ENCODE data around the gene LAMA1. TPM values are rescaled to one million over a fixed set of nuclear protein-coding genes. Genes with fewer than 3 reads are reported as not detected.

Gene LAMA1
- total and polyA plus RNA-seq, 10 donors = 0.20 to 2.3 (median 0.63) TPM

DNA sequence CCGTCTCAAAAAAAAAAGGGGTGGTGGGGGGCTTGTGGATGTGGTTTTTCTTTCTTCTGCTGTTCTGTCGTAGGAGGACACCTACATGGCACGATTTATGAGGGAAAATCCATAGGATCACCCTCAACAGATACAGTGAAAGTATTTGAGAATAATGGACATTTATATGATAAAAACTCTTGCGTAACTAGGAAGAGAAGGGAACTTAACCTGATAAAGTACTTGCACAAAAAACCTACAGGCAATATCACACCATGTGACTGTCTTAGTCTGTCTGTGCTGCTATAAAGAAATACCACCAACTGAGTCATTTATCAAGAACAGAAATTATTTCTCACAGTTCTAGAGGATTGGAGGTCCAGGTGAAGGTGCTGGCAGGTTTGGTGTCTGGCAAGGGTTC, 21.8 kb upstream of the LAMA1 start:
- intact Hi-C loops (cut with DNase I; ENCODE audit: low total_unique reads) = no loop called here
- 81 to 90% (median 87%) methylated on average over 4 of the region's 4 CpGs for WGBS, 5 donors
- H3K4me1 ChIP-seq = no peaks in the 10 kb centered on the region

DNA sequence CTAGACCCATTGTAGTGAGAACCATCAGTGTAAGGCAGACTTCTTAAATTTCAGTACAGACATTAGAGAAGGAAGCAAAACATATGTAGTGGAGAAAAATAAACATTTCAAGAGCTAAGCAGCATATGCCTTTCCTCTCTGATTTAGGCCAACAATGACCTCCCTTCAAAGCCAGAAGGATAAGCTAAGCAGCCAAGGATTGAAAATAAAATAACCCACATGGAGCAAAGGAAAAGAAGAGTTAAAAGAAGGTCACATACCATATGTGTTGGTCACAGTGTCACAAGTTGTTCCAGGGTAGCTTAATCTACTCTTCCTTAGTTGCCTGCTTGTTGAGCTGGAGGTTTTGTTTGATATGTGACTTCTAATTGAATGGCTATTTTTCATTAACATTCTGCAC, 15.6 kb upstream of the LAMA1 start:
- no peaks in the 10 kb centered on the region for H3K4me1 ChIP-seq
- TF ChIP-seq POLR2AphosphoS5 (IDR thresholded peaks at IDR 0.05) = no peak
- TF ChIP-seq, protein P1, sequence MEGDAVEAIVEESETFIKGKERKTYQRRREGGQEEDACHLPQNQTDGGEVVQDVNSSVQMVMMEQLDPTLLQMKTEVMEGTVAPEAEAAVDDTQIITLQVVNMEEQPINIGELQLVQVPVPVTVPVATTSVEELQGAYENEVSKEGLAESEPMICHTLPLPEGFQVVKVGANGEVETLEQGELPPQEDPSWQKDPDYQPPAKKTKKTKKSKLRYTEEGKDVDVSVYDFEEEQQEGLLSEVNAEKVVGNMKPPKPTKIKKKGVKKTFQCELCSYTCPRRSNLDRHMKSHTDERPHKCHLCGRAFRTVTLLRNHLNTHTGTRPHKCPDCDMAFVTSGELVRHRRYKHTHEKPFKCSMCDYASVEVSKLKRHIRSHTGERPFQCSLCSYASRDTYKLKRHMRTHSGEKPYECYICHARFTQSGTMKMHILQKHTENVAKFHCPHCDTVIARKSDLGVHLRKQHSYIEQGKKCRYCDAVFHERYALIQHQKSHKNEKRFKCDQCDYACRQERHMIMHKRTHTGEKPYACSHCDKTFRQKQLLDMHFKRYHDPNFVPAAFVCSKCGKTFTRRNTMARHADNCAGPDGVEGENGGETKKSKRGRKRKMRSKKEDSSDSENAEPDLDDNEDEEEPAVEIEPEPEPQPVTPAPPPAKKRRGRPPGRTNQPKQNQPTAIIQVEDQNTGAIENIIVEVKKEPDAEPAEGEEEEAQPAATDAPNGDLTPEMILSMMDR (IDR thresholded peaks at IDR 0.05 in 8 of 11, conservative IDR thresholded peaks at IDR 0.05 in 3 of 11) = no peak
- TF ChIP-seq POLR2A (IDR thresholded peaks at IDR 0.05) = no peak
- H3K36me3 ChIP-seq = no peaks in the 10 kb centered on the region
- no peak overlapping the region for H3K4me3 ChIP-seq
- H3K27me3 ChIP-seq (replicated peaks in 1 of 7) = no peaks in the 10 kb centered on the region
- no peak for DNase-seq
- no peaks in the 10 kb centered on the region for H3K9me3 ChIP-seq
- H3K27ac ChIP-seq = no peak overlapping the region
- intact Hi-C loops (cut with DNase I; ENCODE audit: low total_unique reads) = no loop called here

More for the DNA sequence above, 21.8 kb upstream of the LAMA1 start:
- no peak overlapping the region for H3K4me3 ChIP-seq
- no peak for DNase-seq
- no peaks in the 10 kb centered on the region for H3K36me3 ChIP-seq
- TF ChIP-seq POLR2A (IDR thresholded peaks at IDR 0.05) (no peak), POLR2AphosphoS5 (IDR thresholded peaks at IDR 0.05) (no peak)
- TF ChIP-seq, protein P1 (IDR thresholded peaks at IDR 0.05 in 8 of 11, conservative IDR thresholded peaks at IDR 0.05 in 3 of 11) = no peak
- H3K9me3 ChIP-seq = no peaks in the 10 kb centered on the region
- H3K27me3 ChIP-seq (replicated peaks in 1 of 7) = no peaks in the 10 kb centered on the region
- H3K27ac ChIP-seq = no peak overlapping the region

DNA sequence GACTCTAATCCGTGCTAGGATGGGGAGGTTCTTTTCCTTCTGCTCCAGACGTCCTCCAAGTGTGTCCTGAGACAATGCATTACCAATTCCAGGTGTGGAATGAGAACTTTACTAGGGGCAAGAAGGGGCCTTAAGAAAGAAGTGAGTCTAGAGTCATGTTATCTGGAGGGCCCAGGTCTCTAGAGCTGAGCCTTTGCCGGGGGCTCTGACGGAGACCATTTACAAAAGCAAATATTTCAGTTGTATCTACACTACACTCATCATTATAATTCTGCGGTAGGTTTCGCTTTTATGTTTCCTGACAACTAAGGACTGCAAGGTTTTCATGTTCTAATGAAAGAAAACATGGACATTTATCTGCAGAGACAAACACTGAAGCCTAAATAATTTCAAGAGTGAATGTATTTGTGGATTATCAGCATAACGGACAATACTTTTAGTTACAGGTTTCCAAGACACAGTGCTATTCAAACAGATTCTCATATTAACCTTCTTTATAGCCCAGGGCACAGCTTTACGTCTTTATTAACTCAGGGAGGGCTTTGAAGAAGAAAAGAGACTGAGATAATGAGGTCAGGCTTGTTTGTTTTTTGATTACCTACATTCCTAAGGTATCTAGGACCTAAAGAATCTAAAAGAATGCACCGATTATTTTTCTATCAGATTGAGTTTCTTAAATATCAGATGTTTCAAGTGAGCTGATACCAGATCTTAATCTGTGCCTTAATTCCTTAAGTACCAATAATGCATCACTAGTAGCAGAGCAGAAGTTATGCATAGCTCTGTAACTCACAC, 15.0 kb upstream of the LAMA1 start:
- no peaks in the 10 kb centered on the region for H3K36me3 ChIP-seq
- intact Hi-C loops (cut with DNase I; ENCODE audit: low total_unique reads) = no loop called here
- no peaks in the 10 kb centered on the region for H3K9me3 ChIP-seq
- H3K27me3 ChIP-seq (replicated peaks in 1 of 7) = no peaks in the 10 kb centered on the region
- TF ChIP-seq POLR2A (IDR thresholded peaks at IDR 0.05) (no peak), POLR2AphosphoS5 (IDR thresholded peaks at IDR 0.05) (no peak)
- TF ChIP-seq, protein P1 (IDR thresholded peaks at IDR 0.05 in 8 of 11, conservative IDR thresholded peaks at IDR 0.05 in 3 of 11) = no peak
- no peak for DNase-seq
- H3K27ac ChIP-seq = no peak overlapping the region
- H3K4me1 ChIP-seq = no peaks in the 10 kb centered on the region
- WGBS, 5 donors = 75 to 88% (median 79%) methylated on average over 9 of the region's 9 CpGs
- H3K4me3 ChIP-seq = no peak overlapping the region

DNA sequence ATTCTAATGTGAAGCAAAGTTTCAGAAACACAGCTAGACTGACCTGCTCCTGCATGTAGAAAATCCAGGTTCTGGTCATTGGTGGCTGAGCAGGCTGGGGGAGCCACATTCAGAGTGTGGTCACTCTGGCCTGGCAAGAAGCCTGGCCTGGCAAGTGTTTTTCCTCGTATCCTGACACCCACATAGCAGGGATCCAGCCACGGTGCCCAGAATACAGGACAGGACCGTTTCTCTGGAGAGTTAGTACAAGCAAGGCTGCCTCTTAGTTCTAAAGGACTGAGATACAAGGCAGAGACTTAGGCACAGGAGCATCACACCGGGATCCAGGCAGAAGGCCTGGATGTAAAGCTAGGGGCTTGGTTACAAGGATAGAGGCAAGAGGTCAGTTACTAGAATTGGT, 4.8 kb upstream of the LAMA1 start:
- TF ChIP-seq, protein P1 (IDR thresholded peaks at IDR 0.05 in 8 of 11, conservative IDR thresholded peaks at IDR 0.05 in 3 of 11) = no peak
- no peak for TF ChIP-seq POLR2AphosphoS5 (IDR thresholded peaks at IDR 0.05)
- TF ChIP-seq POLR2A (IDR thresholded peaks at IDR 0.05) = no peak
- 63 to 82% (median 77%) methylated on average over 2 to 4 of the region's 4 CpGs for WGBS, 5 donors

More for the DNA sequence above, 4.8 kb upstream of the LAMA1 start:
- DNase-seq = no peak
- Histone ChIP-seq H3K36me3 (no peaks in the 10 kb centered on the region), H3K9me3 (peaks cover 0 to 10% (median 0%) of the 10 kb centered on the region in 8 donors), H3K27ac (no peak overlapping the region), H3K4me1 (peaks cover 0 to 7% (median 4%) of the 10 kb centered on the region in 6 donors), H3K27me3 (replicated peaks in 1 of 7) (peaks cover 0 to 29% (median 12%) of the 10 kb centered on the region in 7 donors), H3K4me3 (no peak overlapping the region)
- intact Hi-C loops (cut with DNase I; ENCODE audit: low total_unique reads) = no loop called here
